ENCODE measurements around the gene CLCN3. TPM values are rescaled to one million over a fixed set of nuclear protein-coding genes. Genes with fewer than 3 reads are reported as not detected.
A peak's percentile ranks its signal among the peaks of the same experiment; 100 is the strongest.
"Not testable (repeated sequence)": the region's sequence is repeated elsewhere in the genome, so short reads cannot be mapped to it uniquely, and the experiment has no call there.

The CLCN3 gene
- total and polyA plus RNA-seq, 9 donors, result 11.8 to 38.5 (median 29.6) TPM

DNA sequence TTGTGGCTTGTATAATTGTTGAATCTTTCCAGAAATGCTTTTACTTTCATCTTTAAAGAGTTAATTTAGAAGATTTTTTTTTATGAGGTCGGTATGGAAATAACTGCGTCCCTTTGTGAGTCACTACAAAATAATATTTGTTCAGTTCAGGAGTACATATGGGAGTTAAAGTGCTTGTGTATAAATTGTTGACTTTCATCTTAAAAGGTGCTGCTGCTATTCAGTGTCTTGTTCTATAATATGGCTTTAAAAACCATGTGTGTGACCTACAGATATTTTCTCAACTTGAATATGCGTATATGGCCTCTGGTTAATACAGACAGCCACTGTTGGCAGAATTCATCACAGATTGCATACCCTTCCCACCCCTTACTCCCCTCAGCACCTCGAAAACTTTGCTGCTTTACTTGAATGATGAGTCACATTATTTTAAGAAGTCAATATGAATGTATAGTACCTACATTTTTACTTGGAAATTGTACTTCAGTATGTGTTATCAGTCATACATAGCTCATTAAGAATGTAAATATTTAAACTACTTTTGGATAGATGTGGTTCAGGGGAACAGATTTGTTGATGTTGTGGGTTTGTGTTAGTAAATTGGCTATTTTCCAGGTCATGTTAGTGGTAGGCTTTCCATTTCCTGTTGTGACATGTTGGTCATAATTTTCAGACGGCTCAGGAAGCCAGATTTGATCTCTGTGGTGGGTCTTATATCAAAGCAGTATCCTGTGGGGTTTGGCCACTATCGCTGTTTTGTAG is 1.5 kb downstream of the CLCN3 start:
- peaks cover 2% of the 10 kb centered on the region for H3K4me1 ChIP-seq (ENCODE audit: insufficient read depth)
- H3K36me3 ChIP-seq, result no peaks in the 10 kb centered on the region
- no peak for DNase-seq
- peak overlapping the region; percentile 85 for H3K4me3 ChIP-seq
- intact Hi-C loops (cut with DNase I), result no loop called here
- 4 to 6% (median 6%) methylated on average over 6 of the region's 6 CpGs for WGBS, 3 donors
- no peaks in the 10 kb centered on the region for H3K9me3 ChIP-seq
- H3K27ac ChIP-seq, result no peak overlapping the region
- TF ChIP-seq POLR2A (IDR thresholded peaks at IDR 0.05) (no peak), EP300 (IDR thresholded peaks at IDR 0.05) (no peak)
- TF ChIP-seq, protein P1, sequence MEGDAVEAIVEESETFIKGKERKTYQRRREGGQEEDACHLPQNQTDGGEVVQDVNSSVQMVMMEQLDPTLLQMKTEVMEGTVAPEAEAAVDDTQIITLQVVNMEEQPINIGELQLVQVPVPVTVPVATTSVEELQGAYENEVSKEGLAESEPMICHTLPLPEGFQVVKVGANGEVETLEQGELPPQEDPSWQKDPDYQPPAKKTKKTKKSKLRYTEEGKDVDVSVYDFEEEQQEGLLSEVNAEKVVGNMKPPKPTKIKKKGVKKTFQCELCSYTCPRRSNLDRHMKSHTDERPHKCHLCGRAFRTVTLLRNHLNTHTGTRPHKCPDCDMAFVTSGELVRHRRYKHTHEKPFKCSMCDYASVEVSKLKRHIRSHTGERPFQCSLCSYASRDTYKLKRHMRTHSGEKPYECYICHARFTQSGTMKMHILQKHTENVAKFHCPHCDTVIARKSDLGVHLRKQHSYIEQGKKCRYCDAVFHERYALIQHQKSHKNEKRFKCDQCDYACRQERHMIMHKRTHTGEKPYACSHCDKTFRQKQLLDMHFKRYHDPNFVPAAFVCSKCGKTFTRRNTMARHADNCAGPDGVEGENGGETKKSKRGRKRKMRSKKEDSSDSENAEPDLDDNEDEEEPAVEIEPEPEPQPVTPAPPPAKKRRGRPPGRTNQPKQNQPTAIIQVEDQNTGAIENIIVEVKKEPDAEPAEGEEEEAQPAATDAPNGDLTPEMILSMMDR (IDR thresholded peaks at IDR 0.05), result no peak
- H3K27me3 ChIP-seq, result no peaks in the 10 kb centered on the region

DNA sequence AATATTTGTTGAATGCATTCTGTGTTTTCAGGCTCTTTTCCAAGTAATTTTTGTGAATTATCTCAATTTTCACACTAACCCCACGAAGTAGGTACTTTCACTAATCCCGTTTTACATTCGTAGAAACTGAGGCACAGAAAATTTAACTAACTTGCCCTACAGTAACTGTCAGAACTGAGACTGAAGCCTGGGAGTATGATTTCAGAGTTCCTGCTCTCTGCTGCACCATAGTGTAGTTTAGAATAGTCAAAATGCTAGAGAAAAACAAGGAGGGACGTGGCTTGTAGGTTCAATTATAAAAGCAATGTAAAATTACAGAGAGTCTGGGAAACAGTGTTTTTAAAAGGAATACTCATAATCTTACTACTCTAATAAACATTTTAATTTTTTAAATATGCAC is 2.2 kb downstream of the CLCN3 start:
- intact Hi-C loops (cut with DNase I), result no loop called here
- no peaks in the 10 kb centered on the region for H3K9me3 ChIP-seq
- no peak overlapping the region for H3K4me3 ChIP-seq
- TF ChIP-seq POLR2A (IDR thresholded peaks at IDR 0.05) (no peak), EP300 (IDR thresholded peaks at IDR 0.05) (no peak)
- TF ChIP-seq, protein P1 (IDR thresholded peaks at IDR 0.05), result no peak
- no peak overlapping the region for H3K27ac ChIP-seq
- H3K36me3 ChIP-seq, result no peaks in the 10 kb centered on the region
- H3K27me3 ChIP-seq, result no peaks in the 10 kb centered on the region
- 10 to 25% (median 13%) methylated on average over 4 of the region's 4 CpGs for WGBS, 3 donors
- DNase-seq, result no peak
- peaks cover 2% of the 10 kb centered on the region for H3K4me1 ChIP-seq (ENCODE audit: insufficient read depth)

DNA sequence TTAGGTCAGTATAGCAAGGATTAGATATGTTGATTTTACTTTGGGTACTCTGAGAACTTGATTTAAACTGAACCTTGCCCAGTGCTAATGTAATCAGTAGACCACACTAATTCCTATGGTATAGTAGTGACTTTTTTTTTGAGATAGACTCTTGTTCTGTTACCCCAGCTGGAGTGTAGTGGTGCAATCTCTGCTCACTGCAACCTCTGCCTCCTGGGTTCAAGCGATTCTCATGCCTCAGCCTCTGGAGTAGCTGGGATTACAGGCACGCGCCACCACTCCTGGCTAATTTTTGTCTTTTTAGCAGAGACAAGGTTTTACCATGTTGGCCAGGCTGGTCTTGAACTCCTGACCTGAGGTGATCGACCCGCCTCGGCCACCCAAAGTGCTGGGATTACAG is 3.6 kb downstream of the CLCN3 start:
- 80 to 98% (median 94%) methylated on average over 6 of the region's 6 CpGs for WGBS, 3 donors
- H3K27me3 ChIP-seq; H3K4me3 ChIP-seq; H3K4me1 ChIP-seq (ENCODE audit: insufficient read depth); H3K9me3 ChIP-seq; DNase-seq; intact Hi-C loops (cut with DNase I); H3K27ac ChIP-seq; H3K36me3 ChIP-seq: not testable (repeated sequence)

DNA sequence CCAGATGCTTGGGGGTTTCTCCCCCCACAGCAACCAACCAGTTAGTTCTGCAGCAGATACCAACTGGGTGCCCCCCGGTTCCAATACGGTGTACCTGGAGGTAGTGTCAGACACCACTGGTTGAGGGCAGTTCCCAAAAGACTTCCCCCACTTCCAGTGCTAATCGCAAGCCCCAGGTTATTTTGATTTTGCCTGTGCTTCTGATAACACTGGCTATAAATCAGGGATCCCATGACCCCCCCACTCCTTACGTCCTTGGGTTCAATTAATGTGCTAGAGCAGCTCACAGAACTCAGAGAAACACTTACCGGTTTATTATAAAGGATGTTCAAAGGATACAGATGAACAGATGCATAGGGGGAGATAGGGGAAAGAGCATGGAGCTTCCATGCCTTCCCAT is 5.5 kb downstream of the CLCN3 start:
- Histone ChIP-seq H3K9me3 (no peaks in the 10 kb centered on the region), H3K4me3 (no peak overlapping the region), H3K36me3 (no peaks in the 10 kb centered on the region), H3K4me1 (ENCODE audit: insufficient read depth) (peaks cover 2% of the 10 kb centered on the region), H3K27ac (no peak overlapping the region), H3K27me3 (no peaks in the 10 kb centered on the region)
- no peak for DNase-seq
- TF ChIP-seq, protein P1 (IDR thresholded peaks at IDR 0.05), result no peak
- TF ChIP-seq EP300 (IDR thresholded peaks at IDR 0.05) (no peak), POLR2A (IDR thresholded peaks at IDR 0.05) (no peak)
- WGBS, 3 donors, result 75 to 81% (median 76%) methylated on average over 5 of the region's 5 CpGs
- intact Hi-C loops (cut with DNase I), result no loop called here
